Ramos (cell line): ENCODE results near the gene SELPLG.
"Not testable (repeated sequence)": the region's sequence is repeated elsewhere in the genome, so short reads cannot be mapped to it uniquely, and the experiment has no call there.

Source experiments
- in situ Hi-C: fragments of 300-500 bp; cut with MboI; formaldehyde crosslinking; loops from one replicate; pipeline ENCODE4 v1.14.3; 2022; ENCODE audit warnings: low sequenced_read_pairs; ENCODE audit not compliant: unreplicated experiment

The SELPLG gene

GRCh38 chr12:108633534-108634248 lies at the start of gene SELPLG:
TSS of gene SELPLG (minus strand) at chr12:108633894. CDS start at chr12:108624307, 9,587 bp downstream.
- in situ Hi-C loops: loop anchor here (10.0 to 25.0 kb wide), 2 partner anchors 431 to 1671 kb away; partner anchors contain the start of gene TMEM263

GRCh38 chr12:108681317-108681716 lies 47.6 kb upstream of the SELPLG start:
- in situ Hi-C loops: no loop called here

GRCh38 chr12:108679106-108679681 lies 45.5 kb upstream of the SELPLG start:
- in situ Hi-C loops: no loop called here

GRCh38 chr12:108678104-108678730 lies 44.5 kb upstream of the SELPLG start:
- in situ Hi-C loops: no loop called here

- in situ Hi-C loops: no loop called here
Measured at GRCh38 chr12:108677381-108677780, 43.7 kb upstream of the SELPLG start.

- in situ Hi-C loops: no loop called here
Measured at GRCh38 chr12:108676707-108677106, 43.0 kb upstream of the SELPLG start.

GRCh38 chr12:108675792-108676191 lies 42.1 kb upstream of the SELPLG start:
- in situ Hi-C loops: no loop called here

- in situ Hi-C loops: no loop called here
Measured at GRCh38 chr12:108672054-108672453, 38.4 kb upstream of the SELPLG start.

GRCh38 chr12:108671110-108671509 lies 37.4 kb upstream of the SELPLG start:
- in situ Hi-C loops: no loop called here

- in situ Hi-C loops: no loop called here
Measured at GRCh38 chr12:108670066-108670631, 36.5 kb upstream of the SELPLG start.

GRCh38 chr12:108668542-108668941 lies 34.8 kb upstream of the SELPLG start:
- in situ Hi-C loops: no loop called here

GRCh38 chr12:108668063-108668462 lies 34.4 kb upstream of the SELPLG start:
- in situ Hi-C loops: no loop called here

GRCh38 chr12:108667349-108667748 lies 33.7 kb upstream of the SELPLG start:
- in situ Hi-C loops: no loop called here

GRCh38 chr12:108666401-108666881 lies 32.7 kb upstream of the SELPLG start:
- in situ Hi-C loops: no loop called here

- in situ Hi-C loops: no loop called here
Measured at GRCh38 chr12:108665608-108666202, 32.0 kb upstream of the SELPLG start.

- in situ Hi-C loops: loop anchor here (5.0 kb wide), 1 partner anchor 128 kb away; no protein-coding TSS in a partner anchor
Measured at GRCh38 chr12:108664338-108665258, 30.9 kb upstream of the SELPLG start.

GRCh38 chr12:108663324-108664015 lies 29.8 kb upstream of the SELPLG start:
- in situ Hi-C loops: loop anchor here (5.0 kb wide), 1 partner anchor 129 kb away; no protein-coding TSS in a partner anchor

- in situ Hi-C loops: not testable (repeated sequence)
Measured at GRCh38 chr12:108658115-108658514, 24.4 kb upstream of the SELPLG start.
